HG03378 (cell line): Measurements from ENCODE around the gene CAMK1.
A peak's percentile ranks its signal among the peaks of the same experiment; 100 is the strongest.

Source experiments
- ATAC-seq: cut with Tn5 transposase; IDR thresholded peaks from one replicate; pipeline ENCODE4 v1.9.1; 2021; ENCODE audit warnings: mild to moderate bottlenecking, moderate library complexity; ENCODE audit not compliant: unreplicated experiment

The CAMK1 gene

GRCh38 chr3:9743548-9743947 lies 26.2 kb downstream of the CAMK1 start:
- no peak for ATAC-seq

DNA sequence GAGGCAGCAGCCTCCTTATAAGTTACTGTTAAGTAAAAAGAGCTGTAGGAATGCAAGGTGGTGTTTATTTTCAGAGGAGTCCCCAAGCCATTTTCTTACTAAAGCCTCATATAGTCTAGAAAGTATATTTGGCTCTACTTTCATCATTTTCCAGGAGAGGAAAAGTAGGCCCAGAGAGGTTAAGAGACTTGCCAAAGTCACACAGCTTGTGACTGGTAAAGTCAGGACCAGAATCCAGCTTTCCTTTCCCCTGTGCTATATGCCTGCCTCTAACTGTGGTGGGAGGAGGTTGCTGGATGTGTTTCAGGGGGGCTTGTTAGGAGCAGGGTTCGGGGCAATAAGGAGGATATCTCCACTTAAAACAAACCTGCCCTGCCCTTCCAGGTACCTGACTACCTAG lies 27.2 kb downstream of the CAMK1 start:
- ATAC-seq = no peak

DNA sequence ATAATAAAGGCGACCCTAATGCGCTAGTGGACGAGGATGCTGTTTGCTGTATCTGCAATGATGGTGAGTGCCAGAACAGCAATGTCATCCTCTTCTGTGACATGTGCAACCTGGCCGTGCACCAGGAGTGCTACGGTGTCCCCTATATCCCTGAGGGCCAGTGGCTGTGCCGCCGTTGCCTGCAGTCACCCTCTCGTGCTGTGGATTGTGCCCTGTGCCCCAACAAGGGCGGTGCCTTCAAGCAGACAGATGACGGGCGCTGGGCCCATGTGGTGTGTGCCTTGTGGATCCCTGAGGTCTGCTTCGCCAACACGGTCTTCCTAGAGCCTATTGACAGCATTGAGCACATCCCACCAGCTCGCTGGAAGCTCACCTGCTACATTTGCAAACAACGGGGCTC lies 30.6 kb downstream of the CAMK1 start:
- no peak for ATAC-seq

- ATAC-seq = no peak
Measured at GRCh38 chr3:9736831-9737230, 32.9 kb downstream of the CAMK1 start.

DNA sequence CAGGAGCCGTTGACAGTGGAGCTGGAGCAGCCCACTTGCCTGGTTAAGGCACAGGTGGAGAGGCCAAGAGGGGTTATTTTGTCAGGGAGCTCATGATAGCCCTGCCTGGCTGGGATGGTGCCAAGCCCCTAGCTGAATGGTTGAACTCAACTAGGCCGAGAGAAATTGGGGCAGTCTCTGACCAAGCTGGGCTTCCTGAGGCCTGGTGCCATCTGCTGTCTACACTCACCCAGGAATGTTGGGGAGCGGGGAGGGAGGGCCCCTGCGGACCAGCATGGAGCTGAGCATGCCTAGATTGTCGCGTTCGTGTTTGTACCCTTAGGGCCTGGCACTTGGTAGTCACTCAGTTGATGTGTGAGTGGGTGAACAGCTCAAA lies 37.0 kb downstream of the CAMK1 start:
- ATAC-seq = no peak

GRCh38 chr3:9732080-9732739 lies 37.5 kb downstream of the CAMK1 start:
- no peak for ATAC-seq

DNA sequence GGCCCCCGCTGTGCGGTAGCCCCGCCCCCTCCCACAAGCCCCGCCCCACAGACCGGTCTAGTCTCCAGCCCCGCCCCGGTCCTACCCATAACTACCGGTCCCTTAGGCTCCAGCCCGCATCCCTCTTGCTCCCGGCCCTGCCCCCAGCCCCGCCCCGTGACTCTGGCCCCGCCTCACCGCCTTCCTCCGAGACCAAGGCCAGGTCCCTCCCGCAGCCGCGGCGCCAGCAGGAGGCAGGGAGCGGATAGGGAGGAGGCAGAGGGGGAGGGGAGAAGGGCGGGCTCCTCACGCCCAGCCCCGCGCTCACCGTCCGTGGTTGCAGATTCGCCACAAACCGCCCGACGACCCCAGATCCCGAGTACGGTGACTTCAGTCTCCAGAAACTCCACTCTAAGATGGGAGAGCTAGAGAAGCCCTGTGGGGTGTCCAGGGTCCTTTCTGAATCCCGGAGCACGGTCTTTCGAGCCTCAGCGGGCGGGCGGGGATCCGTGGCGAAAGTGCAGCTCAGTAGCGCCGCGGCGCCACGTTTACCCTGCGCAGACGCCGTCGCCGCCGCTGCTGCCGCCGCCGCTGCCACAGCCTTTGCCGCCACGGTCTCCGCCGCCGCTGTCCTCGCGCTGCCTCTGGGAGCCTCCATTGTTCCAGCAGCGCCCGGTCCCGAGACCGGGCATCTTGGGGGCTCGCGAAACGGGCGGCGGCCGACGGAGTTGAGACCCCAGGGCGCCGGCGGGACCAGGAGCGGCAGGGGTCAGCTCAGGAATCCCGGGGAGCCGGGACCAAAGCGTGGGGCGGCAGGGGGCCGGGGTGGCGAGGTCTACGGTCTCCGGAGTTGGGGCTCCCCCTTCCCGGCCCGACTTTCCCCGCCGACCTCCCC lies 38.3 kb downstream of the CAMK1 start, which contains the start of gene BRPF1:
Gene BRPF1 (plus strand): TSS at position 530 of the 874 bp plus-strand sequence. CDS start 2,406 bp downstream, outside the sequence.
- peak; percentile 68 for ATAC-seq

- ATAC-seq = peak; percentile 38
Measured at GRCh38 chr3:9730657-9731205, 39.0 kb downstream of the CAMK1 start.

DNA sequence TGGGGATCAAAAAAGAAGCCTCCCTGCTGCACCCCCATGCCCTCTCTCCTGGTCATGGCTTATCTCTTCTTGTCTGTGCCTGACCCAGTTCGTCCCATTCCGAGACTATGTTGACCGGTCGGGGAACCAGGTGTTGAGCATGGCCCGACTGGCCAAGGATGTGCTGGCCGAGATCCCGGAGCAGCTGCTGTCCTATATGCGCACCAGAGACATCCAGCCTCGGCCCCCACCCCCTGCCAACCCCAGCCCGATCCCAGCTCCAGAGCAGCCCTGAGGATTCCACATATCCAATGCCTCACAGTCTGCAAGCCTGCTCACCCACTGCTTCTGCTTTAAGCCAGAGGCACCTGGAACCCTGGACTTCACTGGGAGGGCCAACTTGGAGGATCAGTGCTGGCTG lies 40.3 kb downstream of the CAMK1 start:
- ATAC-seq = no peak

DNA sequence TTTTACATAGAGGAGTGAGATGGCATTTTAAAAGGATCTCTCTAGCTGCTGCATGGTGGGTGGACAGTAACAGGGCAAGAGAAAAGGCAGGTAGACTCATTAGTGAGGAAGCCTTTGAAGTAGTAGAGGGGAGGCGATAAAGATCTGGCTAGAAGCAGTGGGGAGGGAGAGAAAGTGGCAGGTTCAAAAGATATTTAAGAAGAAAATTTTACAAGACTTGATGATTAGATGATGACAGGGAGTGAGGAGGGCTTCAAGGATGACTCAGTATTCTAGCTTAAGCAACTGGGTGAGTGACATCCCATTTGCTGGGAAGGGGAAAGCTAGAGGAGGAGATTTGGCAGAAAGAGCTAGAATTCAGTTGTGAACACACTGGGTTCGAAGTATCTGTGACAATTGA lies 42.0 kb downstream of the CAMK1 start:
- no peak for ATAC-seq

- ATAC-seq = peak; percentile 35
Measured at GRCh38 chr3:9727041-9727595, 42.6 kb downstream of the CAMK1 start.

GRCh38 chr3:9725775-9726515 lies 43.8 kb downstream of the CAMK1 start:
- ATAC-seq = no peak

- no peak for ATAC-seq
Measured at GRCh38 chr3:9721700-9722060, 48.1 kb downstream of the CAMK1 start.

- no peak for ATAC-seq
Measured at GRCh38 chr3:9721015-9721699, 48.6 kb downstream of the CAMK1 start.

- no peak for ATAC-seq
Measured at GRCh38 chr3:9718118-9718517, 51.6 kb downstream of the CAMK1 start.

DNA sequence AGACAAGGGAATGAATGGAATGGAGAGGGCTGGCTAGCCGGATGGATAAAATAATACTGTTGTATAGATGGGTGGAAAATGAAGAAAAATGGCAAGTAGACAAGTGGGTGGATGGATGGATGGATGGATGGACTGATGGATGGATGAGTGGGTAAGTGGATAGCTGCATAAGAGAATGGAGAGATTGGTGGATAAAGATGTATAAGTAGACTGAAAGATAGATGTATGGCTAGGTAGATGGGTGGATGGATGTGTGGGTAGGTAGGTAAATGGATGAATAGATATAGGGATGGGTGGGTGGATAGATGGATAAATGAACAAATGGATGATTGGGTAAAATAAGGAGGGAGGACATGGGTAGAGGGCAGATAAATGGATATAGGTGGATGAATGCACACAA lies 52.2 kb downstream of the CAMK1 start:
- ATAC-seq = no peak

DNA sequence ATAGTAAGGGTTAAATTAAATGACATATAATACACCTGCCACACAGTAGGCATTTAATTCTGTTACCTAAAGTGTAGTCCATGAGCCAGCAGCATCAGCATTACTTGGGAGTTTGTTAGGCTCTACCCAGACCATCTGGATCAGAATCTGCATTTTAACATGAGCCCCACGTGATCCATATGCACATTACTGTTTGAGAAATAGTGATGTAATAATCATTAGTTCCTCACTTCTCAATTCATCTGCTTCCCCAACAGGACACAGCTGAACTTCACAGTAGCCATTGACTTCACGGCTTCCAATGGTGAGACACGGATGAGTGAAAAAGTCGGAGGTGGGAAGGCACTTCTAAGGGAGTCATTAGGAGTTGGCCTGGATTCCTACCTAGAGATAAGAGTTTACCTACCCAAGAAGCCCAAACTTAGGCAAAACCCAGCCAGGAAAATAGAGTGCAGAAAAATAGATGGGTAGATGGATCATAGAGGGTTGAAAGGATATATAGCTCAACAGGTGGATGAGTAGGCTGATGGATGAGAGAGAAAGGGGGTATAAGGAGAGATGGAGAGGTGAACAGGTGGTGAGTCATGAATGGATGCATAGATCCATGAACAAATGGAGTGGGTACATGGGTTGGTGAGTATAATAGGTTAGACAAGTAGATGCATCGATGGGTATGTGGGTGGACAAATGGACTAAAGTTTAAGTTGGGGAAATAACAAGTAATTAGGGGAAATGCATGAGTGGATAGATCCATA lies 52.8 kb downstream of the CAMK1 start:
- no peak for ATAC-seq

- ATAC-seq = no peak
Measured at GRCh38 chr3:9715764-9716437, 53.8 kb downstream of the CAMK1 start.

DNA sequence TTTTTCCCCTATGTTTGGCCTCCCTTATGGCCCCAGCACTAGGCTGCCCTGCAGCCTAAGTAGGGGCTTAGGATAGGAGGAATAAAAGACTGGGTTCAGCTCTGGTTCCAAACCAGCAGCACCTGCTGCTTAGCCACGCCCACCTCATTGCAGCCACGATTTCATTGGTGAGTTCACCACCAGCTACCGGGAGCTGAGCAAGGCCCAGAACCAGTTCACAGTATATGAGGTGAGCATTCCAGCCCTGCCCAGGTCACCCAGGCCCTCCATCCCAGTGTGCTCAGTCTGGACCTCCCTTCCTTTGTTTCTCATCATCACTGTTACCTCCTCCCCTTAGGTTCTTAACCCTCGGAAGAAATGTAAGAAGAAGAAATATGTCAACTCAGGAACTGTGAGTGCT lies 54.6 kb downstream of the CAMK1 start:
- ATAC-seq = no peak
